HG03095 (cell line): ENCODE results near the gene CEMP1.

Source experiments
- ATAC-seq: cut with Tn5 transposase; IDR thresholded peaks from one replicate; pipeline ENCODE4 v1.9.1; 2021; ENCODE audit warnings: moderate library complexity; ENCODE audit not compliant: unreplicated experiment

CEMP1 gene

GRCh38 chr16:2520784-2521531, 10.2 kb downstream of the CEMP1 start:
- ATAC-seq = no peak

- no peak for ATAC-seq
Measured at GRCh38 chr16:2520097-2520783, 11.0 kb downstream of the CEMP1 start, which contains the start of gene AMDHD2. Gene AMDHD2, plus strand, starts transcription at chr16:2520371. Its CDS starts 88 bp downstream, at chr16:2520459.

- no peak for ATAC-seq
Measured at GRCh38 chr16:2519711-2520080, 11.5 kb downstream of the CEMP1 start.

- no peak for ATAC-seq
Measured at GRCh38 chr16:2518823-2519710, 12.1 kb downstream of the CEMP1 start.

GRCh38 chr16:2517954-2518605, 13.1 kb downstream of the CEMP1 start:
- ATAC-seq = no peak

- ATAC-seq = no peak
Measured at GRCh38 chr16:2516391-2517240, 14.6 kb downstream of the CEMP1 start.

GRCh38 chr16:2515180-2515851, 15.9 kb downstream of the CEMP1 start:
- ATAC-seq = no peak

GRCh38 chr16:2514333-2515179, 16.7 kb downstream of the CEMP1 start:
- no peak for ATAC-seq

GRCh38 chr16:2513405-2514332, 17.5 kb downstream of the CEMP1 start, which contains the start of gene ATP6V0C:
Gene ATP6V0C, plus strand, starts transcription at chr16:2513952. Its CDS starts 152 bp downstream, at chr16:2514104.
- ATAC-seq = peak; percentile 55

GRCh38 chr16:2512735-2513404, 18.3 kb downstream of the CEMP1 start:
- ATAC-seq = no peak

GRCh38 chr16:2511996-2512734, 19.0 kb downstream of the CEMP1 start:
- no peak for ATAC-seq

- no peak for ATAC-seq
Measured at GRCh38 chr16:2511128-2511800, 19.9 kb downstream of the CEMP1 start.

GRCh38 chr16:2508722-2509400, 22.3 kb downstream of the CEMP1 start:
- no peak for ATAC-seq

GRCh38 chr16:2507665-2508064, 23.5 kb downstream of the CEMP1 start:
- peak; percentile 19 for ATAC-seq

GRCh38 chr16:2507052-2507659, 24.1 kb downstream of the CEMP1 start:
- ATAC-seq = peak; percentile 45
